A549 (cell line): ENCODE measurements around the gene REEP5. TPM values are rescaled to one million over a fixed set of nuclear protein-coding genes. Genes with fewer than 3 reads are reported as not detected.
A peak's percentile ranks its signal among the peaks of the same experiment; 100 is the strongest.

Experiments
- ATAC-seq, 2 experiments: fragments of 200-7000 bp in 1 of 2; fragments of >200 bp in 1 of 2; cut with Nextera tagmentation in 1 of 2; cut with Tn5 transposase in 1 of 2; 3 replicates each; pipeline versions ENCODE4 v1.8.0 to v1.9.1; 2018 to 2020; ENCODE audit warnings: mild to moderate bottlenecking in 1 of 2, moderate library complexity in 1 of 2
- CTCF ChIA-PET: fragments of 300-600 bp; sonication (Branson Sonifier 250); formaldehyde crosslinking; extraction: SDS; loops from one replicate; lab custom pipeline; 2021; ENCODE audit warnings: antibody characterized with exemption, inconsistent platforms; lab: Yijun Ruan, JAX
- POLR2A ChIA-PET: fragments of 350-600 bp; formaldehyde crosslinking; extraction: SDS; loops from one replicate; lab custom pipeline; 2021; ENCODE audit warnings: antibody characterized with exemption, inconsistent platforms; lab: Yijun Ruan, JAX
- DNase-seq, 2 experiments: peaks; one replicate each; pipeline versions ENCODE4 v3.0.0 to v3.0.0-alpha.2; 2011 to 2016; ENCODE audit warnings: low read depth in 1 of 2, low spot score in 1 of 2
- FAIRE-seq: peaks from 2 replicates; lab custom pipeline; 2011; peaks lifted over from hg19 to GRCh38; lab: Jason Lieb, UNC
- H3K27ac ChIP-seq, 2 experiments: fragments of >200 bp; sonication (Bioruptor Twin); formaldehyde crosslinking; 3 replicates each; pipeline ENCODE4 v1.5.1; 2016 to 2017
- H3K4me1 ChIP-seq: fragments of >200 bp; sonication (Bioruptor Twin); formaldehyde crosslinking; 3 replicates; pipeline ENCODE4 v1.6.1; 2016
- H3K4me2 ChIP-seq: fragments of >200 bp; sonication (Bioruptor Twin); formaldehyde crosslinking; 3 replicates; pipeline ENCODE4 v1.6.1; 2016
- H3K4me3 ChIP-seq: fragments of >200 bp; sonication (Bioruptor Twin); formaldehyde crosslinking; 3 replicates; pipeline ENCODE4 v1.5.1; 2016
- H3K9me3 ChIP-seq: fragments of >200 bp; sonication (Bioruptor Twin); formaldehyde crosslinking; 3 replicates; pipeline ENCODE4 v1.6.1; 2016
- CBX2 ChIP-seq: fragments of 200-600 bp; sonication (generic); IDR thresholded peaks from 2 replicates; pipeline ENCODE4 v1.6.1; 2016; ENCODE audit warnings: low read depth, mild to moderate bottlenecking, borderline replicate concordance
- CHD4 ChIP-seq: fragments of 200-600 bp; sonication (generic); IDR thresholded peaks from 2 replicates; pipeline ENCODE4 v1.6.1; 2016; ENCODE audit warnings: antibody characterized with exemption, mild to moderate bottlenecking, borderline replicate concordance
- EHMT2 ChIP-seq: fragments of 200-600 bp; sonication (generic); IDR thresholded peaks from 2 replicates; pipeline ENCODE4 v1.6.1; 2016; ENCODE audit warnings: antibody characterized with exemption, low read depth, mild to moderate bottlenecking, moderate library complexity
- EP300 ChIP-seq, 2 experiments: fragments of >200 bp; sonication (Bioruptor Twin); formaldehyde crosslinking; IDR thresholded peaks; 2 replicates in 1 of 2; 3 replicates in 1 of 2; pipeline ENCODE4 v1.6.1; 2016 to 2017
- FOXS1 ChIP-seq: fragments of 250-450 bp; sonication (Bioruptor Pico); IDR thresholded peaks from 2 replicates; pipeline ENCODE4 v1.5.0; 2020; ENCODE audit warnings: mild to moderate bottlenecking, moderate library complexity
- JUN ChIP-seq, 2 experiments: fragments of >200 bp; sonication (Bioruptor Twin); formaldehyde crosslinking; IDR thresholded peaks; 2 replicates in 1 of 2; 3 replicates in 1 of 2; pipeline ENCODE4 v1.6.1; 2016 to 2017
- JUNB ChIP-seq: fragments of >200 bp; sonication (Bioruptor Twin); formaldehyde crosslinking; IDR thresholded peaks from 2 replicates; pipeline ENCODE4 v1.6.1; 2016
- MAFK ChIP-seq: fragments of 450-650 bp; IDR thresholded peaks from 2 replicates; pipeline ENCODE4 v1.6.1; 2014; ENCODE audit not compliant: partially characterized antibody
- MAZ ChIP-seq: fragments of 150-350 bp; IDR thresholded peaks from 2 replicates; pipeline ENCODE4 v1.6.1; 2014; ENCODE audit warnings: antibody characterized with exemption, low read depth, low read length, borderline replicate concordance
- MYC ChIP-seq: IDR thresholded peaks from 2 replicates; pipeline ENCODE4 v1.6.1; 2012; ENCODE audit warnings: mild to moderate bottlenecking, inconsistent platforms, low read length, improper control_type of control experiment, borderline replicate concordance
- NR3C1 ChIP-seq: fragments of >200 bp; sonication (Bioruptor Twin); formaldehyde crosslinking; IDR thresholded peaks from 3 replicates; pipeline ENCODE4 v1.6.1; 2017
- POLR2A ChIP-seq: IDR thresholded peaks from 2 replicates; pipeline ENCODE4 v1.6.1; 2012; ENCODE audit warnings: mild to moderate bottlenecking, low read length
- RAD21 ChIP-seq, 2 experiments: fragments of >200 bp in 1 of 2; sonication (Bioruptor Twin) in 1 of 2; formaldehyde crosslinking in 1 of 2; IDR thresholded peaks in 1 of 2; conservative IDR thresholded peaks in 1 of 2; 2 replicates in 1 of 2; 3 replicates in 1 of 2; pipeline ENCODE4 v1.6.1; 2012 to 2018; ENCODE audit warnings: inconsistent platforms in 1 of 2
- RFX5 ChIP-seq: fragments of 450-650 bp; IDR thresholded peaks from 2 replicates; pipeline ENCODE4 v1.7.1; 2014; ENCODE audit warnings: antibody characterized with exemption, mild to moderate bottlenecking, moderate library complexity
- RNF2 ChIP-seq: fragments of 200-600 bp; sonication (generic); IDR thresholded peaks from 2 replicates; pipeline ENCODE4 v1.6.1; 2016; ENCODE audit warnings: low read depth, mild to moderate bottlenecking, antibody characterized with exemption, moderate library complexity, borderline replicate concordance
- SMC3 ChIP-seq: fragments of >200 bp; sonication (Bioruptor Twin); formaldehyde crosslinking; IDR thresholded peaks from 3 replicates; pipeline ENCODE4 v1.6.1; 2018; ENCODE audit warnings: inconsistent platforms
- TFCP2L1 ChIP-seq: fragments of 250-450 bp; sonication (Bioruptor Pico); IDR thresholded peaks from 2 replicates; pipeline ENCODE4 v1.5.0; 2021; ENCODE audit warnings: mild to moderate bottlenecking
- ZFP36 ChIP-seq: fragments of 450-650 bp; IDR thresholded peaks from 2 replicates; pipeline ENCODE4 v1.6.1; 2014; ENCODE audit warnings: borderline replicate concordance; ENCODE audit not compliant: partially characterized antibody
- ZNF302 ChIP-seq: fragments of 250-450 bp; sonication (Bioruptor Pico); IDR thresholded peaks from 2 replicates; pipeline ENCODE4 v1.9.0; 2021; ENCODE audit warnings: inconsistent platforms, mild to moderate bottlenecking, moderate library complexity
- ZSCAN20 ChIP-seq: fragments of 250-450 bp; sonication (Bioruptor Pico); IDR thresholded peaks from 2 replicates; pipeline ENCODE4 v1.8.0; 2022; ENCODE audit warnings: mild to moderate bottlenecking, moderate library complexity
- WGBS: methylation state at CpG from one replicate; pipeline ENCODE4 v1.1.6; 2017; ENCODE audit errors: missing lambda C conversion rate; 5-methylcytosine and 5-hydroxymethylcytosine counted together
- polyA plus RNA-seq, 4 experiments: library from polyadenylated mRNA; depleted of rRNA in 3 of 4; stranded (reverse); fragments of >200 nt; fragmentation: RNase III in 1 of 4; extraction: RNeasy Plus Mini Kit Qiagen cat#74134 plus additional on column Dnase treatment in 1 of 4; gene quantifications; 2 replicates in 3 of 4; 3 replicates in 1 of 4; pipeline ENCODE4 v1.2.3, GENCODE V29; 2011 to 2017
- TF ChIP-seq, protein P1 (sequence below): IDR thresholded peaks from 2 replicates; pipeline ENCODE4 v1.6.1; 2012
- TF ChIP-seq, protein P2 (sequence below): fragments of >200 bp; sonication (Bioruptor Twin); formaldehyde crosslinking; IDR thresholded peaks from 2 replicates; pipeline ENCODE4 v1.6.1; 2016
- TF ChIP-seq, protein P3 (sequence below): fragments of 450-650 bp; IDR thresholded peaks from 2 replicates; pipeline ENCODE4 v1.6.1; 2014; ENCODE audit warnings: antibody characterized with exemption
- TF ChIP-seq, protein P4 (sequence below): fragments of 250-450 bp; sonication (Bioruptor Pico); IDR thresholded peaks from 2 replicates; pipeline ENCODE4 v1.5.0; 2020; ENCODE audit warnings: low read depth, mild to moderate bottlenecking, moderate library complexity
- TF ChIP-seq, protein P5 (sequence below): fragments of 250-450 bp; sonication (Bioruptor Pico); IDR thresholded peaks from 2 replicates; pipeline ENCODE4 v1.5.0; 2021; ENCODE audit warnings: mild to moderate bottlenecking, moderate library complexity, borderline replicate concordance

Gene REEP5
- polyA plus RNA-seq, 2 of the 4 experiments (the other 2 are of a cell fraction), result 134 to 164 TPM

DNA sequence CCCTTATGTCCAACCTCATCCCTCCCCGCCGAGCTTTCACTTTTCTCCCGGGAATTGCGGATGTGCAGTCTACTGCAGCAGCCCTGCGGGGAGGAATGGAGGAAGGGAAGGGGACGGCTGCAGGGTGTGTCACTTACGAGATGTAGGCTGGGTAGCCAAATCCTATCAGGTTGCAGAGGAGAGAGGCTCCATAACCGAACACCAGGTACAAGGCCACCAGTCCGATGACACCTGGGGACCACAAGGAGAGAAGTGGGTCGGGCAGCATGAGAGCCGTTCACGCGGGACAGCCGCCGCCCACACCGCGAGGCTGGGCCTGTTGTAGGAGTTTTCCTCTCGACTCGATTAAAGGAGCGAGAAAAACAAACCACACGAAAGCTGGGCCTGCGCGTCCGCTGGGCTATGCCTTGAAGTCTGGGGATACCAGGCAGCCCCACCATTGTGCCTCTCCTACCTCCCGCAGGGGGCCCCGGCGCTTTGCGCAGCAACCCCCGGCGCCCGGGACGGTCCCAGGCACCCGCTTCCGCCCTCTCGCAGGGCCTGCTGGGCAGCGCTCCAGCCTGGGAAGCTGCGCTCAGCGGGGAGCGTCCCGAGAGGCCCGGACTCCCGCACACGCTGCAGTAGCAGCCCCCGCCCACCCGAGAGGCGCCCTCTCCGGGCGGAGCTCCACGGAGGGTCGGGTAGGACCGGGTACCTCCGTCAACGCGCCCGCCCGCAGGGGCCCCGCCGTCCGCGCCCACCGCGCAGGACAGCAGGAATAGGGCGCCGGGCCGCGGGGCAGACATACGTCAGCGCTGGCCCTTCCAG lies 798 bp downstream of the REEP5 start:
- no peak for FAIRE-seq
- DNase-seq, result peak; percentile 69
- peaks cover 16% of the 10 kb centered on the region for H3K4me1 ChIP-seq
- 2% methylated on average over 39 of the region's 68 CpGs for WGBS
- ChIA-PET CTCF (interaction anchor here (0.7 to 3.9 kb wide), 24 partner anchors 8 to 573 kb away, joined by 3 to 25 read pairs (median 4); partner anchors contain the start of gene SRP19), POLR2A (interaction anchor here (0.5 to 2.7 kb wide), 8 partner anchors 37 to 729 kb away, joined by 3 to 18 read pairs (median 4); partner anchors contain the start of genes DCP2 and SRP19)
- peak overlapping the region; percentile 95 for H3K4me3 ChIP-seq
- peak overlapping the region; percentile 89 for H3K4me2 ChIP-seq
- H3K9me3 ChIP-seq, result no peaks in the 10 kb centered on the region
- peak overlapping the region; percentile 93 to 97 for H3K27ac ChIP-seq
- ATAC-seq, result peak; percentile 83 to 89
- TF ChIP-seq MYC (no peak), ZNF302 (CRISPR knock-in tag) (no peak), MAFK (no peak), MAZ (no peak), JUN (IDR thresholded peaks at IDR 0.05) (peak in 1 of 2 experiments; percentile 2; a peak in 1 of 5 replicates), CBX2 (no peak), POLR2A (peak; percentile 31), TFCP2L1 (CRISPR knock-in tag) (no peak)
- TF ChIP-seq, protein P1, sequence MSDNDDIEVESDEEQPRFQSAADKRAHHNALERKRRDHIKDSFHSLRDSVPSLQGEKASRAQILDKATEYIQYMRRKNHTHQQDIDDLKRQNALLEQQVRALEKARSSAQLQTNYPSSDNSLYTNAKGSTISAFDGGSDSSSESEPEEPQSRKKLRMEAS, result peak; percentile 52; the same call in 1 of the 2 replicates

DNA sequence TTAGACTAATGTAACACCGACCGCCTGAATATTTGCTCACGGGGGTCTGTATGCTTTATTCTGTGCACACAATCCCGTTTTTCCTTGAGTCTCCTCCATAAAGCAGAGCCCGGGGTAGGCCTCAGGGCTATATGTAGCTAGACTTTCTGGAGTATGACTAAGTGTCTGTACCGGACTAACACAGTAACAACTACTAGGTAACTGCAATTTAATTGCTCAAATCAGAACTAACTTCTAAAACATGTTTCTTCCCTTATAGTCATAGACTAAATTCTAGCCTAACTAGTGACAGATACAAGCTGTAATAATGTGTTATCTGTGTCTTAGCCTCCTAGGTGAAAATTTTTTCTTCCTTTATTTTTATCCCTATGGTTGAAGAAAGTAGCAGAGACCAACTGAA lies 2.1 kb downstream of the REEP5 start:
- Histone ChIP-seq H3K9me3 (no peaks in the 10 kb centered on the region), H3K4me1 (peaks cover 18% of the 10 kb centered on the region)
- no peak for ATAC-seq
- CTCF ChIA-PET, result interaction anchor here (1.2 to 3.9 kb wide), 3 partner anchors 10 to 369 kb away, joined by 3 to 25 read pairs (median 4); no protein-coding TSS in a partner anchor
- TF ChIP-seq NR3C1, result no peak
- TF ChIP-seq, protein P2, sequence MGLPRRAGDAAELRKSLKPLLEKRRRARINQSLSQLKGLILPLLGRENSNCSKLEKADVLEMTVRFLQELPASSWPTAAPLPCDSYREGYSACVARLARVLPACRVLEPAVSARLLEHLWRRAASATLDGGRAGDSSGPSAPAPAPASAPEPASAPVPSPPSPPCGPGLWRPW, result no peak
- no peak for TF ChIP-seq ZSCAN20 (CRISPR knock-in tag)
- TF ChIP-seq, all 56 proteins: peak for 0
- H3K4me2 ChIP-seq, result peak overlapping the region; percentile 89
- no peak overlapping the region for H3K27ac ChIP-seq
- WGBS, result 94% methylated on average over 6 of the region's 6 CpGs
- DNase-seq (no peak), FAIRE-seq (no peak)
- no peak overlapping the region for H3K4me3 ChIP-seq
- POLR2A ChIA-PET, result interaction anchor here (1.2 kb wide), 1 partner anchor 59 kb away, joined by 4 read pairs; the partner anchor contains the start of gene SRP19

DNA sequence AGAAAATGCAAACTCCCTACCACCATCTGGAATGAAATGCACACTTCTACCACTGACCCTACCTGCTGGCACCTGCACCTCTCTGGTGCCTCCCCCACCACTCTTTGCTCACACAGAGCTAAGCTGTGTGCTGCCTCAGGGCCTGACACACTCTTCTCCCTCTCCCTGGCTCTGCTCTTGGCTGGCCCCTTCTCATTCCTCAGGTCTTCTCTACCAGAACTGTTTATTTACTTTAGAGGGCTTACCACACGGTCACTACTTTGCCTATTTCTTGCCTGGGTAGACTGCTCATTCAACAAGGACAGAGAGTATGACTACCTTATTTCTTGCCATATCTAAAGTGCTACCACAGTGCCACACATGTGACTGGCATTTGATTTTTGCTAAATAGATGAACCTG lies 3.3 kb downstream of the REEP5 start:
- ATAC-seq, result no peak
- Histone ChIP-seq H3K9me3 (no peaks in the 10 kb centered on the region), H3K4me3 (no peak overlapping the region), H3K4me2 (no peak overlapping the region), H3K4me1 (peaks cover 28% of the 10 kb centered on the region), H3K27ac (no peak overlapping the region)
- no peak for TF ChIP-seq JUNB
- no peak for TF ChIP-seq CHD4
- TF ChIP-seq CBX2, result no peak
- TF ChIP-seq ZFP36, result no peak
- FAIRE-seq, result no peak
- ChIA-PET CTCF (interaction anchor here (1.3 kb wide), 1 partner anchor 46 kb away, joined by 3 read pairs; no protein-coding TSS in a partner anchor), POLR2A (no interaction called here)
- 74% methylated on average over 1 of the region's 1 CpG for WGBS
- DNase-seq, result no peak

DNA sequence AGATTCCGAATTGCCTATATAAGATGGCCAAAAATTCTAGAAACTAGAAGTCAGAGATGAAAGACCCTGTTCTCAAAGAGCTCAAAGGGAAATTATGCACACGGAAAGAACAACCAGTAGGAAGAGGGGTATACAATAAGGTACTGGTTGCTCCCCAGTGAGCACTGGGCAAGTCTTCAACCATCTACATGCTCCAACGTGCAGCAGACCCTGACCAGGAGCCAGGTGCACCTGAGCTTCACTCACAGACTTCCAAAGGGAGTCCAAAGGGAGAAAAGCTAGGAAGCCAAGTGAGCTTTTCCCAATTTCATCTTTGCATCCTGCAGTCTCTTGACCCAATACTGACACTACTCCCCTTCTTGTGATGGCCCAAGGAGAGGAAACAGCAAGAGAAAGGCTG lies 3.9 kb downstream of the REEP5 start:
- CTCF ChIA-PET, result interaction anchor here (1.3 kb wide), 1 partner anchor 46 kb away, joined by 3 read pairs; no protein-coding TSS in a partner anchor
- WGBS, result 94% methylated on average over 3 of the region's 3 CpGs

More for the DNA sequence above, 3.9 kb downstream of the REEP5 start:
- H3K4me1 ChIP-seq, result peaks cover 34% of the 10 kb centered on the region
- H3K9me3 ChIP-seq, result no peaks in the 10 kb centered on the region
- POLR2A ChIA-PET, result no interaction called here
- no peak overlapping the region for H3K27ac ChIP-seq
- TF ChIP-seq TFCP2L1 (CRISPR knock-in tag) (no peak), EP300 (IDR thresholded peaks at IDR 0.05) (no peak), RNF2 (no peak), RAD21 (conservative IDR thresholded peaks at IDR 0.05 in 1 of 2, IDR thresholded peaks at IDR 0.05 in 1 of 2) (no peak), EHMT2 (no peak), SMC3 (no peak), RFX5 (no peak), ZSCAN20 (CRISPR knock-in tag) (no peak), FOXS1 (CRISPR knock-in tag) (no peak), MAFK (no peak)
- TF ChIP-seq, protein P3, sequence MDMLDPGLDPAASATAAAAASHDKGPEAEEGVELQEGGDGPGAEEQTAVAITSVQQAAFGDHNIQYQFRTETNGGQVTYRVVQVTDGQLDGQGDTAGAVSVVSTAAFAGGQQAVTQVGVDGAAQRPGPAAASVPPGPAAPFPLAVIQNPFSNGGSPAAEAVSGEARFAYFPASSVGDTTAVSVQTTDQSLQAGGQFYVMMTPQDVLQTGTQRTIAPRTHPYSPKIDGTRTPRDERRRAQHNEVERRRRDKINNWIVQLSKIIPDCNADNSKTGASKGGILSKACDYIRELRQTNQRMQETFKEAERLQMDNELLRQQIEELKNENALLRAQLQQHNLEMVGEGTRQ, result no peak
- TF ChIP-seq, protein P2, result no peak
- TF ChIP-seq, protein P4, sequence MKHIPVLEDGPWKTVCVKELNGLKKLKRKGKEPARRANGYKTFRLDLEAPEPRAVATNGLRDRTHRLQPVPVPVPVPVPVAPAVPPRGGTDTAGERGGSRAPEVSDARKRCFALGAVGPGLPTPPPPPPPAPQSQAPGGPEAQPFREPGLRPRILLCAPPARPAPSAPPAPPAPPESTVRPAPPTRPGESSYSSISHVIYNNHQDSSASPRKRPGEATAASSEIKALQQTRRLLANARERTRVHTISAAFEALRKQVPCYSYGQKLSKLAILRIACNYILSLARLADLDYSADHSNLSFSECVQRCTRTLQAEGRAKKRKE, result no peak
- TF ChIP-seq, protein P5, sequence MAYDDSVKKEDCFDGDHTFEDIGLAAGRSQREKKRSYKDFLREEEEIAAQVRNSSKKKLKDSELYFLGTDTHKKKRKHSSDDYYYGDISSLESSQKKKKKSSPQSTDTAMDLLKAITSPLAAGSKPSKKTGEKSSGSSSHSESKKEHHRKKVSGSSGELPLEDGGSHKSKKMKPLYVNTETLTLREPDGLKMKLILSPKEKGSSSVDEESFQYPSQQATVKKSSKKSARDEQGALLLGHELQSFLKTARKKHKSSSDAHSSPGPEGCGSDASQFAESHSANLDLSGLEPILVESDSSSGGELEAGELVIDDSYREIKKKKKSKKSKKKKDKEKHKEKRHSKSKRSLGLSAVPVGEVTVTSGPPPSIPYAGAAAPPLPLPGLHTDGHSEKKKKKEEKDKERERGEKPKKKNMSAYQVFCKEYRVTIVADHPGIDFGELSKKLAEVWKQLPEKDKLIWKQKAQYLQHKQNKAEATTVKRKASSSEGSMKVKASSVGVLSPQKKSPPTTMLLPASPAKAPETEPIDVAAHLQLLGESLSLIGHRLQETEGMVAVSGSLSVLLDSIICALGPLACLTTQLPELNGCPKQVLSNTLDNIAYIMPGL (CRISPR knock-in tag), result no peak
- TF ChIP-seq, all 56 proteins: peak for 0
- Histone ChIP-seq H3K4me3 (no peak overlapping the region), H3K4me2 (no peak overlapping the region)
- FAIRE-seq (no peak), DNase-seq (no peak), ATAC-seq (no peak)
